OCI-LY1 (cell line): ENCODE results near the gene FBXW4.

Source experiments
- CTCF ChIP-seq: fragments of 200-600 bp; sonication (generic), shearing (Covaris generic); IDR thresholded peaks from 2 replicates; pipeline ENCODE4 v1.5.1; 2017; ENCODE audit warnings: mild to moderate bottlenecking, antibody characterized with exemption, low read length, moderate library complexity, mixed read lengths
- EZH2 ChIP-seq: fragments of 200-600 bp; sonication (generic), shearing (Covaris generic); IDR thresholded peaks from 2 replicates; pipeline ENCODE4 v1.8.0; 2017; ENCODE audit warnings: borderline replicate concordance, mixed run types, mild to moderate bottlenecking, antibody characterized with exemption, low read length, moderate library complexity, mixed read lengths

GRCh38 chr10:101615525-101616116 lies 79.3 kb downstream of the FBXW4 start:
- TF ChIP-seq EZH2 (no peak), CTCF (no peak)
